ENCODE data around the gene LHX3.
"Not testable (repeated sequence)": the region's sequence is repeated elsewhere in the genome, so short reads cannot be mapped to it uniquely, and the experiment has no call there.

Gene LHX3

DNA sequence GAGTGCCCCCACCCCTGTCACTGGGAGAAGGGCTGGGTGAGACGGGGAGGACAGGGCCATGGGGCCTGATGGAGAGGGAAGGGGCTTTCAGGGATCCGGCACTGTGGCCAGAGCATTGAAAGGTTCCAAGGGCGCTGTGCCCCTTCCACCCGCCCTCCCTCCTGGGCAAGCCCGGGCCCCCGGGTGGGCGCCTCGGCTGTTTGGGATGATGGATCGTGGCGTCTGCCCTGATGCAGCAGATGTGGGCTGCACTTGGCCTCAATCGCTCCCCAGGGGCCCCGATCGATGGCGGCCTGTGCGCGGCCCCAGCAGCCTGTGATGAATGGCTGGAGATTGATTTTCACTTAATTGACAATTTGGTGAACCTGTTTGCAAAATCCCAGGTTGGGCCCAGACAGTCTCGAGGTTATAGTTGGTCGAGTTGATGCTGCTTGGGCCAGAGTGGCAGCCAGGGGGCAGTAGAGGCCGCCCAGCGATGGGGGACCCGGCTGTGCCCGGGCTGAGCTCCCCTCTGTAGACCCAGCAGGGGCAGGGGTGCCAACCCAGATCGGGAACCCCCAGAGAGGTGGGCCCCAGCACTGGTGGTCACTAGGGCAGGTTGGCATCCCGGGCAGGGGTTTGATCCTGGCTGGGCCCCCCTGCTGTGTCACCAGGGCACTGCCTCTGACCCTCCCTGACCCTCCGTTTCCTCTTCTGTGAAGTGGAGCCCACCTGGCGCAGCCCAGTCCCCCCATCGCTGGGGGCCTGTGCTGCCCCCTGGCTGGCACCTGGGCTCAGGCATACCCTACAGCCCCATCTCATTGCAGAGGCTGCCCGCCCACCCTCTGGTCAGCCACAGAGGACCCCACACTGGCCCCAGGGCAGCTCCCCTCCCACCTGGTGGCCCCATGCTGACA, 34.7 kb downstream of the LHX3 start:
- no peak for DNase-seq (ENCODE audit: low read depth, low spot score)
- H3K4me3 ChIP-seq (ENCODE audit: low read length), result no peak overlapping the region

DNA sequence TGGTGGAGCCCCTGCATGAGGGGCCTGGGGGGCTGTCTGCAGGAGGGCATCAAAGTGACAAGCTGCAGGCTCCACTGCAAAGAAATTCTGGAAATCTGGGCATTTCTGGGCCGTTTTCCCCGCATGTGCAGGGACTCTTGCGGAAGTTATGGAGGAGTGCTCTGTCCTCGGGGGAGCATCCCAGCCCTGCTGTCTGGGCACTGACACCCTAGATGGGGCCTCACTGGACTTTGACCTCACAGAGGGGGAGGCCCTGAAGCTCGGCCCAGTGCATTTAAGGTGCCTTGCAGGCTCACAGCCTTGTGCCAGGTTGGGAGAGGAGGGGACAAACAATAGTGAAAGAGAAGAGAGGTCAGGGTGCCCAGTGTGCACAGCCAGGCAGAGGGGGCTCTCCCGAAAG, 35.4 kb downstream of the LHX3 start:
- H3K4me3 ChIP-seq (ENCODE audit: low read length), result no peak overlapping the region
- DNase-seq (ENCODE audit: low read depth, low spot score), result no peak

DNA sequence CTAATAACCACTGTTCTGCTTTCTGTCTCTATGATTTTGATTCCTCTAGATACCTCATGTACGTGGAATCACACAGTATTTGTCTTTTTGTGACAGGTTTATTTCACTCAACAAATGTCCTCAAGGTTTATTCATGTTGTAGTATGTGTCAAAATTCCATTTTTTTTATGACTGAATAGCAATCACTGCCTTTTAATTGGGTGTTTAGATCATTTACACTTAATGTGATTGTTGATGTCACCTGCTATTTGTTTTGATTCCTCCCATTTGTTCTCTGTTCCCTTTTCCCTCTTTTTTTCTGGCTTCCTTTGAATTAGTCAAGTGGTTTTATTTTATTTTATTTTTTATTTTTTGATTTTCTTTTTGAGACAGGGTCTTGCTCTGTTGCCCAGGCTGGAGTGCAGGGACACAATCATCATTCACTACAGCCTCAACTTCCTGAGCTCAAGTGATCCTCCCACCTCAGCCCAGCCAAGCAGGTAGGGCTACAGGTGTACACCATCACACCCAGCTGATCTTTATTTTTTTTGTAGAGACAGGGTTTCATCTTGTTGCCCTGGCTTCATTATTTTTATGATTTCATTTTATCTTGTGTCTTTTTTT, 41.6 kb downstream of the LHX3 start:
- no peak for DNase-seq (ENCODE audit: low read depth, low spot score)

DNA sequence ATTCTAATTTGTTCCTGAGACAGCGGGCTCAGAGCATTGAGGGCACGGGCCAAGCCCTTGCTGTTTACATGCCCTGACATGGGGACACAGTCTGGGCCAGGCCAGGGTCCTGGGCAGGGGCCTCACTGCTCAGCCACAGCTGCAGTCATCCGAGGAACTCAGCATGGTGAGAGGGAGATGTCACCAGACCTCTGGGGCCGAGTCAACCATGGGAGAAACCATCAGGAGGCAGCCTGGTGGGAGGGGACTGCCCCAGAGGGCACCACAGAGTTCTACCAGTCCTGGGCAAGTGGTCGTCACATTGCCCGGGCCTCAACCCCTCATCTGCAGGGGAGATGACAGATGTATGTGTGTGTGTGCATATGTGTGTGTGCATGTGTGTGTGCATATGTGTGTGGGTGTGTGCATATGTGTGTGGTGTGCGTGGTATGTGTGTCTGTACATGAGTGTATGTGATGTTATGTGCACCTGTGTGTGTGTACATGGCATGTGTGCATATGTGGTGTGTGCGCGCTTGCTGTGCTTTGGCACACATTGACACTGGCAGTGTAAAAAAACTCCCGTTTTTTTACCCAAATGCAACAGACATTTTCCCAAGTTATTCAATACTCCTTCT, 43.8 kb downstream of the LHX3 start:
- H3K4me3 ChIP-seq (ENCODE audit: low read length), result no peak overlapping the region
- DNase-seq (ENCODE audit: low read depth, low spot score), result no peak

More for the DNA sequence above, 41.6 kb downstream of the LHX3 start:
- H3K4me3 ChIP-seq (ENCODE audit: low read length), result no peak overlapping the region

DNA sequence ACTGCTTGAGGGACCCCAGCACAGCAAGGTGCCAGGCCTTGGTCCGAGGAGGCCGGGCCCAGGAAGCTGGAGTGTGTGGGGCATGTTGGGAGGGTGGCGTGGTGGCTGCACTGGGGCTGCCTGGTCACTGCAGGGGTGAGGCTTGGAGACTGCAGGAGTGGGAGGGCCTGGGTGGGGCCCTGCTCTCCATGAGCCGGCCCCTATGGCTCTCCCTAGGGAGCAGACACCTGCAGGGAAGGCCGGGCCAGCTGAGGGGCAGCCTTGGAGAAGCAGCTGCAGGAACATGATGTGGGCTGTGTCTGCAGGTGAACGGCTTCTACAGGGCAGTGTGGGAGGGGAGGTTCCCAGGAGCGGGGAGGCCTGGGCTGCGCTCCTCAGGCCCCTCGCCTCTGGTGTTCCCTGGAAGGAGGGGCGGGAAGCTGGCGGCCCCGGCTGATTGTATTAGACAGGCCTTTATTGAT, 44.5 kb downstream of the LHX3 start:
- H3K4me3 ChIP-seq (ENCODE audit: low read length), result no peak overlapping the region
- no peak for DNase-seq (ENCODE audit: low read depth, low spot score)

DNA sequence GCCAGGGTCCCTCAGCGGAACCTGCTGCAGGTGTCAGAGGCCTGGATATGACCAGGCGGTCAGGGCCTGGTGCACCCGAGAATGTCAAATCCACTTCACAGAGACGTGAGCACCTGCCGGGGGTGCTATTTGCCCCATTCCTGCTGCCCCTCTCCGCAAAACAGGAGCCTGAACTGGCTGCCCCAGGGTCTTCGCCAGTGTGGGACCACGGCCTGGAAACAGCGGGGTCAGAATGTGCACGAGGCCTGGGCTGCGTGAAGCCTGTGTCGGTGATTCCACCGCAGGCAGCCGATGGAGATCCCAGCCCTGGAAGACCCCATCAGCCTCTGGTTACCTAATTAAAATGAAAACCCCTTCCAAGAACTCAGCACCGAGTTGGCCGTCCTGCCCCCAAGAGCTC, 45.1 kb downstream of the LHX3 start:
- no peak overlapping the region for H3K4me3 ChIP-seq (ENCODE audit: low read length)
- DNase-seq (ENCODE audit: low read depth, low spot score), result no peak

DNA sequence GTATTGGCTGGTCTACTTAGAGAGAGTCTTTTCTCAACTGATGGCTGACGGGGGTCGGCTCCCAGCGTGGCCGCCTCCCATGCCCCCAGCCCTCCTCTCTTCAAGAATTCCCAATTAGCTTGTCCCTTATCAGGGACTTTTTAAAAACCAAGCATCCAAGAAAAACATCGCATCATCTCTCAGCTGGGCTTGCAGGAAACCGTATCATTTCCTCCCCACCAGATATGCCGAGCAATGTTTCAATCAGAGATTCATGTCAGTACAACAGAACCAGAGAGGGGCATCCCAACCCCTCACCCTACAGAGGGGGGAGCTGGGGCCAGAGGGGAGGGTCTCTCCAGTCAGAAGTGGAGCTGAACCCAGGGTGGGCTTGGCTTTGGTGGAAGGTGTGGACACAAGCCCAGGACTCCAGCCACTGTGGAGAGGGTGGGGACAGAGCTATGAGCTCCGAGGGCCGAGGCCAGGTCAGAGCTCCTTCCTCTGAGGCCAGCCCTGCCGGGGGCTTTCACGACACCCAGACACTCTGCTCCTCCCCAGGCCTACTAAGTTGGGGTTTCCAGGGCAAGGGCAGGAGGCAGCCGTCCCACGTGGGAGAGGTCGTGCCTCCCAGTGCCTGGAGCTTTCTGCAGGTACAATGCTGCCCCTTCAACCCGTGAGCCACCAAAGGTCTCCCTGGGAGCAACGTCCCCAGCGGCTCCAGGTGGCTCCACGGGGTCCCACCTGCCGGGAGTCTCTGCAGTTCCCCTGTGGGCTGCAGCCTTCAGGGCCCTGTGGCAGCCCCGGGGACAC, 47.3 kb downstream of the LHX3 start:
- no peak overlapping the region for H3K4me3 ChIP-seq (ENCODE audit: low read length)
- DNase-seq (ENCODE audit: low read depth, low spot score), result no peak

DNA sequence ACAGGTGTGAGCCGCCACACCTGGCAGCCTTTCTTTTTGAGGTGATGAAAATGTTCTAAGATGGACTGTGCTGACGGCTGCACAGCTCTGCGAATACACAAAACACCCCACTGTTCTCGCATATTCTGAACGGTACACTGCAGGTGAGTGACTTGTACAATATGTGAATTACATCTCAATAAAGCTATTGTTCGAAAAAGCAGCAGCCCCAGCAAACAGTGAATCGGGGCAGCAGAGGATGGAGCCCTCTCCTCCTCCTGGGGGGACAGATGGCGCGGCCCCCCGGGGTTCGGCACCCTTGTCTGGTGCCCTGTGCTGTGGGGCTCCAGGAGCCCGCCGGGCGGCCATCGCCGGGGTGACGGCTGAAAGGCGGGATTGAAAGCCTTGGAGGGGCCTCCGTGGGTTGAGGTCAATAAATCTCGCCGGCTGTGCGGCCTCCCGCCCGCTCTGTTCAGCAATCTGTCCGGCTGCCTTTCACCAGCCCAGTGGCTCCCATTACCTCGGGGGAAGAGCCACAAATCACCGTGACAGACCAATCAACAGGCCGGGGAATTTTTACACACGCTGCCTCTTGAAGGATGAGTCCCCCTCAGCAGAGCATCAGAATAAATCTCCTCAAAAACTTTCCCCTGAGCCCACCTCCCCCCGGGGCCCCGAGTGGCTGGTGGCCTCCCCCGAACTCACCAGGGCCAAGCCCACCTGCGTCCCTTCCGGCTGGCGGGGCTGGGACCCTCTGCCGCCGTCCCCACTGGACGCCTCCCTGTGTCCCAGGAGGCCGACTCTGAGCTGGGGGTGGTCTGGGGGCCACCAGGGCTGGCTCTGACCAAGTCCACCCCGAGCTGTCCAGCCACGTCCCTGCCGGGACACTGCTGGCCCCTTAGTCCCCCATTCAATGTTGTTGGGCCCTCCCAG, 48.5 kb downstream of the LHX3 start:
- no peak overlapping the region for H3K4me3 ChIP-seq (ENCODE audit: low read length)
- DNase-seq (ENCODE audit: low read depth, low spot score), result no peak

DNA sequence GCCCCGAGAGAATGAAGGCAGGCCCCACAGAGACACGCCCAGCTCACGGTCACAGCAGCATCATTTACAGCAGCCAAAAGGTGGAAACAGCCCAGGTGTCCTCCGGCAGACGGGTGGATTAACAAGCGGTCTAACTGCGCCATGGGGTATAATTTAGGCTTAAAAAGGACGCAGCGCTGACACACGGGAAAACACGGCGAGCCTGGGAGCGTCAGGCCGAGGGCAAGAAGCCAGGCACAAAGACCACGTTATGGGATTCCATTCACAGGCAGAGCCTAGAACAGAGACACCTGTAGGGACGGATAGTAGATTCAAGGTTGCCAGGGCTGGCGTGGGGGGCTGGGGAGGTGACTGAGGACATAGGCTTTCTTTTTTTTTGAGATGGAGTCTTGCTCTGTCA, 49.4 kb downstream of the LHX3 start:
- H3K4me3 ChIP-seq (ENCODE audit: low read length), result no peak overlapping the region
- no peak for DNase-seq (ENCODE audit: low read depth, low spot score)

DNA sequence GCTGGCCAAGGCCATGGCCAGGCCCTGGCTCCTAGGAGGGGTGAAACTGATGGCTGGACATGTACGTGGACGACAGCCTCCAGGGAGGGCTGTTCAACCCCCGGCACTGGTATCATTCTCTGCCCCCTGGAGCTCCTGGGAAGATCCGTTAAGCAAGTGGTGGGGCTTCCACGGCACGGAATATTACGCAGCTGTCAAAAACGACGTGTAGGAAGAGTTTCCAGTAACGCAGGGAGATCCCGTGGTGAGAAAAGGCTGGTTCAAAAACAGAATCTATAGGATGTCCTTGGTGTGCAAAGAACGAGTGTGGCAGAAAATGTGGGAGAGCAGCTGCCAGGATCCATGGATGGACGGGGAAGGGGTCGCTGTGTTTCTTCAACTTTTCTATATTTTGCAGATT, 50.0 kb downstream of the LHX3 start:
- no peak for DNase-seq (ENCODE audit: low read depth, low spot score)
- no peak overlapping the region for H3K4me3 ChIP-seq (ENCODE audit: low read length)

DNA sequence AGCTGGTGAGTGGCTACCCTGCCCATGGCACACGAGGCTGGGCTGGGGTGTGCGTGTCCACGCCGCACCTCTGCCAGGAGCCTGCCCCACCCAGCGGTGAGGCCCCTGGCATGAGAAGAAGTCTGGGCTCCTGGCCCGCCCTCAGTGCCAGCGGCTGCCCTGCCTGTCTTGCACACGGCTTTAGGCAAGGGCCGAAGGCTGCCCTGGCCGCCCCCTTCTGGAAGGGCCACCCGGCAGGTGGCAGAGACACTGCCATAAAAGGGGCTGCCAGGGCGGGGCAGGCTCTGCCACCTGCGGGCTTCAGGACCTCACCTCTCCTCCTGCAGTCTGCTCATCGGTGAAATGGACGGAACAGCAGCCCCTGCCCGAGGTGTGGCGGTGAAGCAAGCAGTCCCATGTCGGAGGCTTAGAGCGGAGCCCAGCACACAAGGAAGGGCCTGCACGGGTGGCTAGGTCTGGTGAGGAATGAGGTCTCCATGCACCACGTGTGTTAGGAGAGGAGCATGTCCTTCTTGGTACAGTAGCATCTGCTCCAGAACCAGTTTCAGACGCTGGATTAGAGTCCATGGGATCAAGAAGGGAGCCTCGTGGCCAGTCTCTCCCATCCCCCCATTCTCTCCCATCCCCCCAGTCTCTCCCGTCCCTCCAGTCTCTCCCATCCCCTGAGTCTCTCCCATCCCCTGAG, 51.4 kb downstream of the LHX3 start:
- no peak for DNase-seq (ENCODE audit: low read depth, low spot score)
- H3K4me3 ChIP-seq (ENCODE audit: low read length), result no peak overlapping the region

DNA sequence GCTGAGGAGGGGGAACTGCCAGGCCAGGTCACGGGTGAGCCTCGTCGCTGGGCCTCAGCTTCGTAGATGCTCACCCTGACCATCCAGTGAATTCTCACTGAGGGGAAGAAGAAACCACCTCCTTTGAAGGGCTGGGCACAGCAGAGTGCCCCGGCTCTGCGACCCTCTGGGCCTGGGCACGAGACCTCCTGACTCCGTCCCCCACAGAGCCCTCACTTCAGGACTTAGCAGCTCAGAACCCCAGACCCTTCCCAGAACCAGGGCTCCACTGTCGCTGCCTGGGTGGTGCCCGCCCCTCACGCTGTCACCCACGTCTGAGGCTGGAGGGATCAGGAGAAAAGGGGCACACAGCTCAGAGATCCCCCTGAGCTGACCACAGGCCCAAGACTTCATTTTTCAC, 52.0 kb downstream of the LHX3 start:
- no peak overlapping the region for H3K4me3 ChIP-seq (ENCODE audit: low read length)
- DNase-seq (ENCODE audit: low read depth, low spot score), result no peak

DNA sequence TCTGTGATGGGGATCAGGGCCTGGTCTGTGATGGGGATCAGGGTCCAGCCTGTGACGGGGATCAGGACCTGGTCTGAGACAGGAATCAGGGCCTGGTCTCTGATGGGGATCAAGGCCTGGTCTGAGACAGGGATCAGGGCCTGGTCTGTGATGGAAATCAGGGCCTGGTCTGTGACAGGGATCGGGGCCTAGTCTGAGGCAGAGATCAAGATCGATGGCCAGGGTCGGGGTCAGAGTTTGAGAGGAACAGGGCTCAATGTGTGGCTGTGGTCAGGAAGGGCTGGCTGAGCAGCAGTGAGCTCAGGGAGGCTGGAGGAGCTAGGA, 52.4 kb downstream of the LHX3 start:
- no peak for DNase-seq (ENCODE audit: low read depth, low spot score)
- H3K4me3 ChIP-seq (ENCODE audit: low read length), result no peak overlapping the region

DNA sequence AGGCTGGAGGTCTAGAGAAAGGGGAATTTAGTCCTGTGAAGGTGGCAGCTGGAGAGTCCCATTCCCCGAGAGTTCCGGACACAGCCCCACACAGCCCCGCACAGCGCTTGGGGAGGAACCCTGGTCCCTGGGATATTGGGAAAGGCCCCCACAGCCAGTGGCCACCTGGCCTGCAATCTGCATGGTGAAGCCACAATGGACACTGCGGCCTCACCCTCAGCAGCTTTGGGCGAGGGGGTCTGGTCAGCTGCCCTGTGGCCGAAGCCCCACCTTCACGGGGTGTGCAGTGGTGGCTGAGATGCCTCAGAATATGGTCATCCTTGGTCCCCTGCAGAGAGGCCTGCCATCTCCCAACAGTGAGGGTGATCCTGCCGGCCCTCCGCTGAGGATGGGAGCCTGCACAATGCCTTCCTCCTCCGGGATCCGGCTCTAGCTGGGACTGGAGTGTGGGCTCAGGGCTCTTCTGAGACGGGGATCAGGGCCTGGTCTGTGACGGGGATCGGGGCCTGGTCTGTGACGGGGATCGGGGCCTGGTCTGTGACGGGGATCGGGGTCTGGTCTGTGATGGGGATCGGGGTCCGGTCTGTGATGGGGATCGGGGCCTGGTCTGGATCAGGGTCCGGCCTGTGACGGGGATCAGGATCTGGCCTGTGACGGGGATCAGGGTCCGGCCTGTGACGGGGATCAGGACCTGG, 52.9 kb downstream of the LHX3 start:
- H3K4me3 ChIP-seq (ENCODE audit: low read length), result no peak overlapping the region
- no peak for DNase-seq (ENCODE audit: low read depth, low spot score)

DNA sequence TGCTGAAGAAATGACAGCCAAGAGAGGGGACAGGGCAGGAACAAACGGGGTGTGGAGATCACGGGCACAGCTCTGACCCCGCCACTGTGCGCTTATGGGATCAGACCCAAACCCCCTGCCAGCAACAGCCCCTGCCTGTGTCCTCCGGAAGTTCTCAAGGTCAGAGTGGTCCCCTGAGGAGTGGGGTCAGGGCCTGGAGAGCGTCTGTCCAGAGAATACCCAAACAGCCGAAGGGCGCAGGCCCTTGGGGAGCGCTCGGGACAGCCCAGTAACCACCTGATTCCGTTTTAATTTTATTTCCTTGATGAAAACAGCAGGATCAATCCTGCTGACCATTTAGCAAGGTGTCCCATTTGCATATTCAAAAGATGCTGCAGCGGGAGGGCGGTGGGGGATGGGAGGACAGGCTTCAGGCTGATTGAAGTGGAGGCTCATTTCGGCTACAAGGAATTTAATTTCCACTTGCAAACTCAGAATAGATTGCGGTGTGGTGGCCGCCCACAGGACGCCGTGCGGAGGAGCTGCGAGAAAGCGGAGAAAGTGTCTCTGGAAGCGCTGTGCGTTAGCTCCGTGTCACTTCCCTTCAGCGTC, 53.6 kb downstream of the LHX3 start:
- no peak for DNase-seq (ENCODE audit: low read depth, low spot score)
- H3K4me3 ChIP-seq (ENCODE audit: low read length), result no peak overlapping the region

DNA sequence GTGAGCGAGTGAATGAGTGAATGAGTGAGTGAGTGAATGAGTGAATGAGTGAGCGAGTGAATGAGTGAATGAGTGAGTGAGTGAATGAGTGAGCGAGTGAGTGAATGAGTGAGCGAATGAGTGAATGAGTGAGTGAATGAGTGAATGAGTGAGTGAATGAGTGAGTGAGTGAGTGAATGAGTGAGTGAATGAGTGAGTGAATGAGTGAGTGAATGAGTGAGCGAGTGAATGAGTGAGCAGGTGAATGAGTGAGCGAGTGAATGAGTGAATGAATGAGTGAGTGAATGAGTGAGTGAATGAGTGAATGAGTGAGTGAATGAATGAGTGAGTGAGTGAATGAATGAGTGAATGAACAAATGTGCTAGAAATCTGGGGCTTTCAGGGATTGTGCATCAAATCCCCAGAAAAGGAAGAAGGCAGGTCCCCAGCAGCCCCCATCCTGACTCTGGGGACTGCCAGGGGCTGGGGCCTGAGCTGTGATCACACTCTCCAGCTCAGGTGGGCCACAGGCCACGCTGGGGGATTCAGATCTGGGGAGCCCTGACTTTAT, 54.2 kb downstream of the LHX3 start:
- not testable (repeated sequence) for DNase-seq (ENCODE audit: low read depth, low spot score); H3K4me3 ChIP-seq (ENCODE audit: low read length)

DNA sequence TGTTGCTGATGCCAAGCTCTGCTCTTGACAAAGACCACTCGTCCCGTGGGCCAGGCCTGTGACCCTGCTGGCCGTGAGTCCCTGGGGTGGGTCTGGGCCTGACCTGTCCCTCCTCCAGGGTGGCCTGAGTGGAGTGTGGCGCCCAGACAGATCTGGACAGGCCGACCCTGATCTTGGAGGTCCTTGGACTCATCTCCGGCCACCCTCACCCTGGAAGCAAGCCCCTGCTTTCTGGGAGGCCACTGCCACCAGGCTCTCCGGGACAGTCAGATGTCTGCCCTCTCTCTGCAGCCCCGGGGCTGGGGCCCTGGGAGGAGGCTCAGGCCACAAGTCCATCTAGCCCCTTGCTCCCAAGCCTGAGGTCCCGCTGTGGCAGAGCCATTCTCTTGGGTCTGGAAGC, 55.1 kb downstream of the LHX3 start:
- DNase-seq (ENCODE audit: low read depth, low spot score), result no peak
- H3K4me3 ChIP-seq (ENCODE audit: low read length), result no peak overlapping the region

All from Jurkat, Clone E6-1 (cell line).